Forelimb muscle (tissue), 1 donor: Measurements from ENCODE around the gene SCN8A. TPM values are rescaled to one million over a fixed set of nuclear protein-coding genes. Genes with fewer than 3 reads are reported as not detected.
"Not testable (repeated sequence)": the region's sequence is repeated elsewhere in the genome, so short reads cannot be mapped to it uniquely, and the experiment has no call there.

ENCODE experiments used
- DNase-seq: peaks from one replicate; pipeline ENCODE4 v3.0.0-alpha.2; 2013; ENCODE audit warnings: low read depth
- polyA plus RNA-seq: library from polyadenylated mRNA; unstranded; fragments of 120-200 nt; gene quantifications from one replicate; pipeline ENCODE4 v1.2.1, GENCODE V29; 2013; ENCODE audit not compliant: insufficient read length

The SCN8A gene
- polyA plus RNA-seq, 1 donor = 0.27 TPM

GRCh38 chr12:51814311-51815088 lies 223.5 kb downstream of the SCN8A start:
- DNase-seq = peak; percentile 53

- DNase-seq = no peak
These were observed 224.5 kb downstream of the SCN8A start for GRCh38 chr12:51815571-51815970.

GRCh38 chr12:51817027-51817953 lies 226.3 kb downstream of the SCN8A start:
- no peak for DNase-seq

GRCh38 chr12:51818086-51818485 lies 227.1 kb downstream of the SCN8A start:
- no peak for DNase-seq

GRCh38 chr12:51818566-51819300 lies 227.7 kb downstream of the SCN8A start:
- DNase-seq = no peak

- DNase-seq = no peak
These were observed 228.9 kb downstream of the SCN8A start for GRCh38 chr12:51819736-51820525.

GRCh38 chr12:51820526-51821439 lies 229.8 kb downstream of the SCN8A start:
- DNase-seq = peak; percentile 58

GRCh38 chr12:51821440-51822260 lies 230.6 kb downstream of the SCN8A start:
- no peak for DNase-seq

- no peak for DNase-seq
These were observed 231.2 kb downstream of the SCN8A start for GRCh38 chr12:51822261-51822616.

- no peak for DNase-seq
These were observed 231.9 kb downstream of the SCN8A start for GRCh38 chr12:51822956-51823355.

- DNase-seq = no peak
These were observed 233.0 kb downstream of the SCN8A start for GRCh38 chr12:51823875-51824565.

GRCh38 chr12:51825216-51825615 lies 234.2 kb downstream of the SCN8A start:
- no peak for DNase-seq

- DNase-seq = no peak
These were observed 235.8 kb downstream of the SCN8A start for GRCh38 chr12:51826881-51827280.

GRCh38 chr12:51827925-51828818 lies 237.1 kb downstream of the SCN8A start:
- no peak for DNase-seq

- DNase-seq = no peak
These were observed 238.0 kb downstream of the SCN8A start for GRCh38 chr12:51829011-51829481.

- no peak for DNase-seq
These were observed 238.6 kb downstream of the SCN8A start for GRCh38 chr12:51829641-51830040.

GRCh38 chr12:51831817-51832216 lies 240.8 kb downstream of the SCN8A start:
- DNase-seq = not testable (repeated sequence)
